ENCODE results near the gene SUB1. TPM values are rescaled to one million over a fixed set of nuclear protein-coding genes. Genes with fewer than 3 reads are reported as not detected.

SUB1 gene
- total RNA-seq, 1 donor from 2014 or later = 213 TPM

GRCh38 chr5:32587067-32587551 lies 1.8 kb downstream of the SUB1 start:
- ATAC-seq (ENCODE audit: low read depth) = no peak
- H3K4me1 Mint-ChIP-seq = peaks cover 74% of the 10 kb centered on the region

GRCh38 chr5:32589416-32589815 lies 4.1 kb downstream of the SUB1 start:
- no peaks in the 10 kb centered on the region for H3K27me3 Mint-ChIP-seq
- no peak for TF ChIP-seq CTCF (IDR thresholded peaks at IDR 0.05)
- ATAC-seq (ENCODE audit: low read depth) (no peak), DNase-seq (no peak)
- no peaks in the 10 kb centered on the region for H3K9me3 Mint-ChIP-seq
- peaks cover 63% of the 10 kb centered on the region for H3K4me1 Mint-ChIP-seq
- no peak overlapping the region for H3K4me3 Mint-ChIP-seq
- intact Hi-C loops (cut with micrococcal nuclease) = loop anchor here (5.0 kb wide), 2 partner anchors 1057 to 1418 kb away; partner anchors contain the start of genes AMACR, C5orf22 and DROSHA
- POLR2A ChIA-PET = interaction anchor here (0.6 to 2.1 kb wide), 6 partner anchors 21 to 357 kb away, joined by 3 to 20 read pairs (median 14); partner anchors contain the start of gene ZFR
- peaks cover 59% of the 10 kb centered on the region for H3K36me3 Mint-ChIP-seq (ENCODE audit: low read depth)
- H3K27ac Mint-ChIP-seq = peak overlapping the region; percentile 7
- CTCF ChIA-PET = interaction anchor here (0.8 to 8.4 kb wide), 34 partner anchors 10 to 852 kb away, joined by 3 to 366 read pairs (median 6); partner anchors contain the start of genes TARS1 and ZFR

More at GRCh38 chr5:32587067-32587551, 1.8 kb downstream of the SUB1 start:
- Mint-ChIP-seq H3K27ac (no peak overlapping the region), H3K9me3 (no peaks in the 10 kb centered on the region), H3K36me3 (ENCODE audit: low read depth) (peaks cover 37% of the 10 kb centered on the region), H3K4me3 (peak overlapping the region; percentile 91), H3K27me3 (no peaks in the 10 kb centered on the region)
- ChIA-PET POLR2A (interaction anchor here (0.9 to 4.9 kb wide), 3 partner anchors 8 to 56 kb away, joined by 3 to 44 read pairs (median 7); no protein-coding TSS in a partner anchor), CTCF (interaction anchor here (1.1 to 8.4 kb wide), 2 partner anchors 55 to 99 kb away, joined by 3 to 366 read pairs; no protein-coding TSS in a partner anchor)
- intact Hi-C loops (cut with micrococcal nuclease) = loop anchor here (5.0 kb wide), 2 partner anchors 1055 to 1420 kb away; partner anchors contain the start of genes AMACR, C5orf22 and DROSHA
- no peak for DNase-seq
- no peak for TF ChIP-seq CTCF (IDR thresholded peaks at IDR 0.05)

- Mint-ChIP-seq H3K36me3 (ENCODE audit: low read depth) (peaks cover 64% of the 10 kb centered on the region), H3K27ac (no peak overlapping the region), H3K4me1 (peaks cover 55% of the 10 kb centered on the region), H3K9me3 (no peaks in the 10 kb centered on the region), H3K4me3 (no peak overlapping the region), H3K27me3 (no peaks in the 10 kb centered on the region)
- peak; percentile 66 for TF ChIP-seq CTCF (IDR thresholded peaks at IDR 0.05)
- intact Hi-C loops (cut with micrococcal nuclease) = loop anchor here (1.0 to 10.0 kb wide), 6 partner anchors 101 to 1417 kb away; partner anchors contain the start of genes AMACR, C5orf22, DROSHA and ZFR
- POLR2A ChIA-PET = interaction anchor here (0.5 to 2.1 kb wide), 8 partner anchors 52 to 358 kb away, joined by 3 to 20 read pairs (median 10); partner anchors contain the start of gene ZFR
- CTCF ChIA-PET = interaction anchor here (0.6 to 8.4 kb wide), 46 partner anchors 9 to 851 kb away, joined by 3 to 366 read pairs (median 4); partner anchors contain the start of genes TARS1 and ZFR
- DNase-seq (no peak), ATAC-seq (ENCODE audit: low read depth) (no peak)
Measured at GRCh38 chr5:32589942-32590869, 4.8 kb downstream of the SUB1 start.

GRCh38 chr5:32595118-32595517 lies 9.8 kb downstream of the SUB1 start:
- intact Hi-C loops (cut with micrococcal nuclease) = loop anchor here (10.0 kb wide), 1 partner anchor 180 kb away; no protein-coding TSS in a partner anchor
- no peaks in the 10 kb centered on the region for H3K27me3 Mint-ChIP-seq
- TF ChIP-seq CTCF (IDR thresholded peaks at IDR 0.05) = no peak
- H3K27ac Mint-ChIP-seq = no peak overlapping the region
- H3K4me1 Mint-ChIP-seq = peaks cover 36% of the 10 kb centered on the region
- no peaks in the 10 kb centered on the region for H3K9me3 Mint-ChIP-seq
- ChIA-PET POLR2A (interaction anchor here (0.9 kb wide), 1 partner anchor 9 kb away, joined by 3 read pairs; no protein-coding TSS in a partner anchor), CTCF (no interaction called here)
- no peak for DNase-seq
- peaks cover 87% of the 10 kb centered on the region for H3K36me3 Mint-ChIP-seq (ENCODE audit: low read depth)
- no peak for ATAC-seq (ENCODE audit: low read depth)
- no peak overlapping the region for H3K4me3 Mint-ChIP-seq
